Neural cell (in vitro differentiated cells): ENCODE results near the gene PAMR1. TPM values are rescaled to one million over a fixed set of nuclear protein-coding genes. Genes with fewer than 3 reads are reported as not detected.

Experiments
- H2AFZ ChIP-seq: fragments of 200-600, 300-800 bp; sonication (generic), shearing (Covaris generic); 2 replicates; pipeline ENCODE4 v1.6.0; 2014; ENCODE audit warnings: low read depth, mild to moderate bottlenecking, antibody characterized with exemption, low read length, moderate library complexity
- H3F3A ChIP-seq: fragments of 200-600 bp; shearing (Covaris generic); 2 replicates; pipeline ENCODE4 v1.6.1; 2016; ENCODE audit warnings: mild to moderate bottlenecking, moderate library complexity, mixed read lengths, antibody characterized with exemption, low read length; ENCODE audit not compliant: insufficient read depth, poor library complexity, severe bottlenecking
- H3K27ac ChIP-seq: fragments of 200-600, 300-800 bp; sonication (generic), shearing (Covaris generic); 2 replicates; pipeline ENCODE4 v1.5.1; 2014; ENCODE audit warnings: mild to moderate bottlenecking, low read length, moderate library complexity
- H3K27me3 ChIP-seq: fragments of 300-800, 200-600 bp; sonication (generic), shearing (Covaris generic); 2 replicates; pipeline ENCODE4 v1.6.0; 2014; ENCODE audit warnings: mild to moderate bottlenecking, low read depth, low read length, moderate library complexity; ENCODE audit not compliant: insufficient read depth
- H3K36me3 ChIP-seq: fragments of 300-800, 200-600 bp; sonication (generic), shearing (Covaris generic); 2 replicates; pipeline ENCODE4 v1.5.1; 2014; ENCODE audit warnings: mild to moderate bottlenecking, antibody characterized with exemption, low read length, moderate library complexity; ENCODE audit not compliant: insufficient read depth
- H3K4me2 ChIP-seq: fragments of 300-800, 200-600 bp; sonication (generic), shearing (Covaris generic); 2 replicates; pipeline ENCODE4 v1.6.0; 2014; ENCODE audit warnings: mild to moderate bottlenecking, low read length
- H3K4me3 ChIP-seq: fragments of 300-800, 200-600 bp; sonication (generic), shearing (Covaris generic); 2 replicates; pipeline ENCODE4 v1.5.1; 2014; ENCODE audit warnings: mild to moderate bottlenecking, low read length, moderate library complexity
- H3K79me2 ChIP-seq: fragments of 200-600 bp; shearing (Covaris generic); replicated peaks from 2 replicates; pipeline ENCODE4 v1.6.0; 2014; ENCODE audit warnings: mild to moderate bottlenecking, low read length, moderate library complexity; ENCODE audit not compliant: insufficient read depth
- H3K9ac ChIP-seq: fragments of 300-800, 200-600 bp; sonication (generic), shearing (Covaris generic); 2 replicates; pipeline ENCODE4 v1.6.1; 2016; ENCODE audit warnings: mild to moderate bottlenecking, low read length, mixed read lengths
- H3K9me2 ChIP-seq: fragments of 200-600 bp; shearing (Covaris generic); 2 replicates; pipeline ENCODE4 v1.6.1; 2016; ENCODE audit warnings: mild to moderate bottlenecking, low read length, mixed read lengths; ENCODE audit not compliant: insufficient read depth
- H3K9me3 ChIP-seq: fragments of 200-600, 300-800 bp; sonication (generic), shearing (Covaris generic); 2 replicates; pipeline ENCODE4 v1.6.1; 2016; ENCODE audit warnings: mild to moderate bottlenecking, mixed run types, low read length, moderate library complexity, mixed read lengths
- H4K20me1 ChIP-seq: fragments of 200-600 bp; shearing (Covaris generic); 2 replicates; pipeline ENCODE4 v1.6.1; 2016; ENCODE audit warnings: mild to moderate bottlenecking, mixed run types; ENCODE audit not compliant: insufficient read depth
- EP300 ChIP-seq: fragments of 450-650 bp; conservative IDR thresholded peaks from 2 replicates; pipeline ENCODE4 v1.6.1; 2014; ENCODE audit warnings: antibody characterized with exemption, mild to moderate bottlenecking, moderate library complexity; ENCODE audit not compliant: poor library complexity, severe bottlenecking
- MXI1 ChIP-seq: fragments of 450-650 bp; conservative IDR thresholded peaks from 2 replicates; pipeline ENCODE4 v1.6.1; 2014; ENCODE audit warnings: antibody characterized with exemption, mild to moderate bottlenecking; ENCODE audit not compliant: poor library complexity, severe bottlenecking
- POLR2AphosphoS5 ChIP-seq: IDR thresholded peaks from 2 replicates; pipeline ENCODE4 v1.6.1; 2012
- SMC3 ChIP-seq: fragments of 450-650 bp; conservative IDR thresholded peaks from 2 replicates; pipeline ENCODE4 v1.6.1; 2014; ENCODE audit warnings: antibody characterized with exemption, mild to moderate bottlenecking, moderate library complexity; ENCODE audit not compliant: poor library complexity
- TAF1 ChIP-seq: IDR thresholded peaks from 2 replicates; pipeline ENCODE4 v1.6.1; 2012; ENCODE audit warnings: low read depth
- polyA plus RNA-seq: library from polyadenylated mRNA; depleted of rRNA; stranded (reverse); fragments of >200 nt; gene quantifications from 2 replicates; pipeline ENCODE4 v1.2.3, GENCODE V29; 2014
- TF ChIP-seq, protein P1 (sequence below): IDR thresholded peaks from 2 replicates; pipeline ENCODE4 v1.6.1; 2012; ENCODE audit warnings: borderline replicate concordance
- TF ChIP-seq, protein P2 (sequence below): fragments of 450-650 bp; IDR thresholded peaks from 2 replicates; pipeline ENCODE4 v1.5.1; 2014; ENCODE audit warnings: antibody characterized with exemption, mild to moderate bottlenecking, moderate library complexity; ENCODE audit not compliant: poor library complexity, severe bottlenecking

Gene PAMR1
- polyA plus RNA-seq, 1 donor from 2014 or later, result 0.48 TPM

DNA sequence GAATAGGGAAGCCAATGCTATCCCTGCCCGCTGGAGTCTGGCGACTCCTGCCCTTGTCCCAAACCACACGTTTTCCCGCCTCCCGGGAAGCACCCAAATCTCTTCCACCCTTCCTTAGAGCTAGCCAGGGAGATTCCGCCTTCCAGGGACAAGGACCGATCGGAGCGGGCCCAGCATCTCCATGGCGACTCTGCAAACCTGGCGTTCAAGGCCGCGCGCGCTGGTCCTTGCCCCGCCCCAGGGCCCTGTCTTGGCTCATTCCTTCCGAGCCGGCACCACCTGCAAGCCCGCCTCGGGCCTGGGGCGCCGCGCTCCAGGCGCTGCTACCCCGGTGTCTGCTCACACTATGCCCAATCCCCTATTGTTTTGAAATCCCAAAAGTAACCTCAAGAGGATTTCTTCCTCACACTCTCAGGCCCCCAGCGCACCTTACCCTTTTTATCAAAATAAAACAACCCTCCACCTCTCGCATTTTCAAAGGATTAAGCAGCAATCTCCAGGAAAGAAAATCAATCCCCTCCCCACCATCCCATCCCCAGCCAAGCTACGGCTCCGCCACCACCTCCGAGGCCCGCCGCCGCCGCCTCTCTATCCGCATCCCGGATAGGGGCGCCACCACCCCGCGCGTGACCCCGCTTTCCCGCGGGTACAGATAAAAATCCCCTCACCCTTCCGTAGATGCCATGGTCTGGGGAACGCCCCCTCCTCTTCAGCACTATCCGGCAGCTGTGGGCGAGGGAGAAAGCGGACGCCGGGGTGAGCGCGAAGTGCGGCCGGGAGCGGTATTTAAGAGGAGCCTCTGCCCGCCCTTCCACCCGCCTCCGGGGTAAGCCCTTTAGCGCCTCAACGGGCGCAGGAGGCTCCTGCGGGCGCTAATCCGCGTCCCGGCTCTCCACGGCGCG, 106.9 kb downstream of the PAMR1 start:
- H3K4me3 ChIP-seq, result peak overlapping the region; percentile 88
- peak overlapping the region; percentile 94 for H3K9ac ChIP-seq
- TF ChIP-seq TAF1 (no peak), SMC3 (no peak), MXI1 (peak; percentile 52), EP300 (no peak), POLR2AphosphoS5 (peak; percentile 32)
- TF ChIP-seq, protein P1, sequence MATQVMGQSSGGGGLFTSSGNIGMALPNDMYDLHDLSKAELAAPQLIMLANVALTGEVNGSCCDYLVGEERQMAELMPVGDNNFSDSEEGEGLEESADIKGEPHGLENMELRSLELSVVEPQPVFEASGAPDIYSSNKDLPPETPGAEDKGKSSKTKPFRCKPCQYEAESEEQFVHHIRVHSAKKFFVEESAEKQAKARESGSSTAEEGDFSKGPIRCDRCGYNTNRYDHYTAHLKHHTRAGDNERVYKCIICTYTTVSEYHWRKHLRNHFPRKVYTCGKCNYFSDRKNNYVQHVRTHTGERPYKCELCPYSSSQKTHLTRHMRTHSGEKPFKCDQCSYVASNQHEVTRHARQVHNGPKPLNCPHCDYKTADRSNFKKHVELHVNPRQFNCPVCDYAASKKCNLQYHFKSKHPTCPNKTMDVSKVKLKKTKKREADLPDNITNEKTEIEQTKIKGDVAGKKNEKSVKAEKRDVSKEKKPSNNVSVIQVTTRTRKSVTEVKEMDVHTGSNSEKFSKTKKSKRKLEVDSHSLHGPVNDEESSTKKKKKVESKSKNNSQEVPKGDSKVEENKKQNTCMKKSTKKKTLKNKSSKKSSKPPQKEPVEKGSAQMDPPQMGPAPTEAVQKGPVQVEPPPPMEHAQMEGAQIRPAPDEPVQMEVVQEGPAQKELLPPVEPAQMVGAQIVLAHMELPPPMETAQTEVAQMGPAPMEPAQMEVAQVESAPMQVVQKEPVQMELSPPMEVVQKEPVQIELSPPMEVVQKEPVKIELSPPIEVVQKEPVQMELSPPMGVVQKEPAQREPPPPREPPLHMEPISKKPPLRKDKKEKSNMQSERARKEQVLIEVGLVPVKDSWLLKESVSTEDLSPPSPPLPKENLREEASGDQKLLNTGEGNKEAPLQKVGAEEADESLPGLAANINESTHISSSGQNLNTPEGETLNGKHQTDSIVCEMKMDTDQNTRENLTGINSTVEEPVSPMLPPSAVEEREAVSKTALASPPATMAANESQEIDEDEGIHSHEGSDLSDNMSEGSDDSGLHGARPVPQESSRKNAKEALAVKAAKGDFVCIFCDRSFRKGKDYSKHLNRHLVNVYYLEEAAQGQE, result no peak
- TF ChIP-seq, protein P2, sequence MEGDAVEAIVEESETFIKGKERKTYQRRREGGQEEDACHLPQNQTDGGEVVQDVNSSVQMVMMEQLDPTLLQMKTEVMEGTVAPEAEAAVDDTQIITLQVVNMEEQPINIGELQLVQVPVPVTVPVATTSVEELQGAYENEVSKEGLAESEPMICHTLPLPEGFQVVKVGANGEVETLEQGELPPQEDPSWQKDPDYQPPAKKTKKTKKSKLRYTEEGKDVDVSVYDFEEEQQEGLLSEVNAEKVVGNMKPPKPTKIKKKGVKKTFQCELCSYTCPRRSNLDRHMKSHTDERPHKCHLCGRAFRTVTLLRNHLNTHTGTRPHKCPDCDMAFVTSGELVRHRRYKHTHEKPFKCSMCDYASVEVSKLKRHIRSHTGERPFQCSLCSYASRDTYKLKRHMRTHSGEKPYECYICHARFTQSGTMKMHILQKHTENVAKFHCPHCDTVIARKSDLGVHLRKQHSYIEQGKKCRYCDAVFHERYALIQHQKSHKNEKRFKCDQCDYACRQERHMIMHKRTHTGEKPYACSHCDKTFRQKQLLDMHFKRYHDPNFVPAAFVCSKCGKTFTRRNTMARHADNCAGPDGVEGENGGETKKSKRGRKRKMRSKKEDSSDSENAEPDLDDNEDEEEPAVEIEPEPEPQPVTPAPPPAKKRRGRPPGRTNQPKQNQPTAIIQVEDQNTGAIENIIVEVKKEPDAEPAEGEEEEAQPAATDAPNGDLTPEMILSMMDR, result no peak
- no peaks in the 10 kb centered on the region for H3K9me2 ChIP-seq
- H3K4me2 ChIP-seq, result peak overlapping the region; percentile 91
- H3K9me3 ChIP-seq, result no peaks in the 10 kb centered on the region
- H3K27me3 ChIP-seq, result no peaks in the 10 kb centered on the region
- peak overlapping the region; percentile 92 for H3K27ac ChIP-seq
- H4K20me1 ChIP-seq, result no peaks in the 10 kb centered on the region
- peak overlapping the region; percentile 86 for H2AFZ ChIP-seq
- no peaks in the 10 kb centered on the region for H3K36me3 ChIP-seq
- H3F3A ChIP-seq, result no peaks in the 10 kb centered on the region
- peaks cover 51% of the 10 kb centered on the region for H3K79me2 ChIP-seq

GRCh38 chr11:35415487-35415886, 109.9 kb downstream of the PAMR1 start:
- TF ChIP-seq MXI1 (no peak), TAF1 (no peak), EP300 (no peak)
- TF ChIP-seq, protein P2, result no peak
- TF ChIP-seq, protein P1, result no peak
- H3K27me3 ChIP-seq, result no peaks in the 10 kb centered on the region
- H2AFZ ChIP-seq, result no peak overlapping the region
- no peaks in the 10 kb centered on the region for H3K36me3 ChIP-seq
- no peak overlapping the region for H3K4me2 ChIP-seq
- peak overlapping the region; percentile 88 for H3K4me3 ChIP-seq
- no peaks in the 10 kb centered on the region for H4K20me1 ChIP-seq
- H3K9ac ChIP-seq, result no peak overlapping the region
- no peaks in the 10 kb centered on the region for H3K9me2 ChIP-seq
- H3F3A ChIP-seq, result no peaks in the 10 kb centered on the region
- H3K79me2 ChIP-seq, result peaks cover 62% of the 10 kb centered on the region
- no peaks in the 10 kb centered on the region for H3K9me3 ChIP-seq
- H3K27ac ChIP-seq, result no peak overlapping the region
